ENCODE measurements around the gene DPF3. TPM values are rescaled to one million over a fixed set of nuclear protein-coding genes. Genes with fewer than 3 reads are reported as not detected.
"Not testable (repeated sequence)": the region's sequence is repeated elsewhere in the genome, so short reads cannot be mapped to it uniquely, and the experiment has no call there.

The DPF3 gene
- total and polyA plus RNA-seq, 9 of the 15 experiments (the other 6 are each of a cell fraction or from before 2014, with no cell fraction given) = 0.21 to 4.9 (median 1.2) TPM

DNA sequence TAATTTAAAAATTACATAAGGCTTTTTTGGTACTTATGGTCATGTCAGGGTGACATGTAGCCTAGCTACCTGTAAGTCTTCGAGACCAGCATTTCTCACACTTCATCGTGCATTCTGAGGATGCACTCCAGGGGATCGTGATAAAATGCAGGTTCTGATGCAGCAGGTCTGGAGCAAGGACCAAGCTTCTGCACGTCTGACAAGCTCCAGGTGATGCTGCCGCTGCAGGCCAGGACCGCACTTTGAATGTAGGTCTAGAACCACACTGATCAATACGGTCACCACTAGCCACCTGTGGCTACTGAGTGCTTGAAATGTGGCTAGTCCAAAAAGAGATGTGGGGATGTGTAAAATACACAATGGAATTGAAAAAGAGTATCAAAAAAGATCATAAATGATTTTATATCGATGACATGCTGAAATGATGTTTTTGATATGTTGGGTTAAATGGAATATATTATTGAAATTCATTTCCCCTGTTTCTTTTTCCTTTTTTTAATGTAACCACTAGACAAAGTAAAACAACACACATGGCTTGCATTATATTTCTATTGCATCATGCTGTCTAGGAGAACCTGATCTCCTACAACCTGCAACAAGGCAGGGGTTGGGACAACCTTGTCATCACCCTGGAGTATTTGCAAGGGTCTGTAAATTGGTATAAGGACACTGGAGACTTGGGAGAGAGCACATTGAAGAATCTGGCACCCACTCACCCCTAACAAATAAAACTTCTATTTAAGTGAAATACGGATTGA lies 142.4 kb downstream of the DPF3 start:
- intact Hi-C loops (cut with micrococcal nuclease) (no loop called here), in situ Hi-C loops (cut with MboI) (no loop called here)
- Histone ChIP-seq H2AFZ (ENCODE audit: low read depth, low read length) (no peak overlapping the region), H3K9me3 (replicated peaks; ENCODE audit: control insufficient read depth, insufficient read depth, low read depth, low read length) (no peaks in the 10 kb centered on the region), H3K79me2 (ENCODE audit: control insufficient read depth, insufficient read depth, low read length) (no peaks in the 10 kb centered on the region), H3K27me3 (ENCODE audit: control insufficient read depth in 2 of 2, insufficient read depth in 2 of 2, low read length in 2 of 2) (no peaks in the 10 kb centered on the region), H3K4me2 (ENCODE audit: insufficient read depth, low read length) (no peak overlapping the region), H3K9ac (ENCODE audit: insufficient read depth in 1 of 2, low read depth in 2 of 2, low read length in 2 of 2) (no peak overlapping the region), H3K27ac (ENCODE audit: extremely low read depth, low read depth, low read length) (no peak overlapping the region), H3K4me3 (no peak overlapping the region), H3K36me3 (ENCODE audit: control insufficient read depth, insufficient read depth, low read length) (no peaks in the 10 kb centered on the region), H3K4me1 (replicated peaks in 1 of 2; ENCODE audit: control insufficient read depth in 2 of 2, insufficient read depth in 2 of 2, low read length in 2 of 2) (no peaks in the 10 kb centered on the region), H4K20me1 (replicated peaks; ENCODE audit: control insufficient read depth, insufficient read depth, low read length) (no peaks in the 10 kb centered on the region), H3K9me1 (ENCODE audit: control insufficient read depth, insufficient read depth, low read length) (no peaks in the 10 kb centered on the region)
- no peak for FAIRE-seq
- DNase-seq (ENCODE audit: extremely low read depth in 1 of 4, low spot score in 3 of 4) = no peak
- no peak for ATAC-seq
- 37% methylated on average over 9 of the region's 9 CpGs for WGBS (ENCODE audit: insufficient coverage, low coverage, missing lambda C conversion rate)
- CTCF ChIA-PET (ENCODE audit: low intra/inter-chr PET ratio) = no interaction called here
- POLR2A ChIA-PET = no interaction called here
- BruUV-seq (replicated peaks) = no TSS peak
- no peak for TF ChIP-seq SAFB (IDR thresholded peaks at IDR 0.05; ENCODE audit: borderline replicate concordance, low read depth, low read length)
- TF ChIP-seq CEBPG (CRISPR knock-in tag; IDR thresholded peaks at IDR 0.05) = no peak
- peak in 1 of 2 experiments; percentile 36; a peak in 1 of 4 replicates for TF ChIP-seq CEBPG (tag; conservative IDR thresholded peaks at IDR 0.05 in 1 of 2, IDR thresholded peaks at IDR 0.05 in 1 of 2)

DNA sequence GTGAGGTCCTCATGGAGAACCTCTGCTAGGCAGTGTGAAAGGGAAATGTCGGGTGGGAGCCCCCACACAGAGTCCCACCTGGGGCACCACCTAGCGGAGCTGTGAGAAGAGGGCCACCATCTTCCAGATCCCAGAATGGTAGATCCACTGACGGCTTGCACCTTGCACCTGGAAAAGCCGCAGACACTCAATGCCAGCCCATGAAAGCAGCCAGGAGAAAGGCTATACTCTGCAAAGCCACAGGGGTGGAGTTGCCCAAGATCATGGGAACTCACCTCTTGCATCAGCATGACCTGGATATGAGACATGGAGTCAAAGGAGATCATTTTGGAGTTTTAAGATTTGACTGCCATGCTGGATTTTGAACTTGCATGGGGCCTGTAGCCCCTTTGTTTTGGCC lies 145.0 kb downstream of the DPF3 start:
- BruUV-seq (replicated peaks); H3K27ac ChIP-seq (ENCODE audit: extremely low read depth, low read depth, low read length); H3K4me3 ChIP-seq; in situ Hi-C loops (cut with MboI); H3K9ac ChIP-seq (ENCODE audit: insufficient read depth in 1 of 2, low read depth in 2 of 2, low read length in 2 of 2); H4K20me1 ChIP-seq (replicated peaks; ENCODE audit: control insufficient read depth, insufficient read depth, low read length); CTCF ChIA-PET (ENCODE audit: low intra/inter-chr PET ratio); H3K4me2 ChIP-seq (ENCODE audit: insufficient read depth, low read length); ATAC-seq; DNase-seq (ENCODE audit: extremely low read depth in 1 of 4, low spot score in 3 of 4); H2AFZ ChIP-seq (ENCODE audit: low read depth, low read length); H3K36me3 ChIP-seq (ENCODE audit: control insufficient read depth, insufficient read depth, low read length); H3K9me3 ChIP-seq (replicated peaks; ENCODE audit: control insufficient read depth, insufficient read depth, low read depth, low read length); FAIRE-seq; H3K79me2 ChIP-seq (ENCODE audit: control insufficient read depth, insufficient read depth, low read length); H3K9me1 ChIP-seq (ENCODE audit: control insufficient read depth, insufficient read depth, low read length); POLR2A ChIA-PET; H3K27me3 ChIP-seq (ENCODE audit: control insufficient read depth in 2 of 2, insufficient read depth in 2 of 2, low read length in 2 of 2); H3K4me1 ChIP-seq (replicated peaks in 1 of 2; ENCODE audit: control insufficient read depth in 2 of 2, insufficient read depth in 2 of 2, low read length in 2 of 2): not testable (repeated sequence)
- intact Hi-C loops (cut with micrococcal nuclease) = loop anchor here (10.0 kb wide), 1 partner anchor 76 kb away; no protein-coding TSS in a partner anchor
- WGBS (ENCODE audit: insufficient coverage, low coverage, missing lambda C conversion rate) = 47% methylated on average over 3 of the region's 4 CpGs

Measured in K562 (cell line).